HCT116 (cell line): ENCODE measurements around the gene PSTPIP1. TPM values are rescaled to one million over a fixed set of nuclear protein-coding genes. Genes with fewer than 3 reads are reported as not detected.
A peak's percentile ranks its signal among the peaks of the same experiment; 100 is the strongest.

ENCODE experiments used
- ATAC-seq: fragments of 200-7000 bp; cut with Tn5 transposase; 2 replicates; pipeline ENCODE4 v1.9.1; 2020; ENCODE audit warnings: mild to moderate bottlenecking, moderate library complexity
- BruUV-seq: library from RNA; stranded (reverse); fragments of 400-500 nt; replicated peaks from 2 replicates; lab custom pipeline; 2021; lab: Mats Ljungman, UMichigan
- CTCF ChIA-PET: fragments of 300-600 bp; sonication (Branson Sonifier 250); formaldehyde crosslinking; loops from one replicate; lab custom pipeline; 2021; ENCODE audit warnings: antibody characterized with exemption; lab: Charles Lee
- POLR2A ChIA-PET: fragments of 300-600, 350-600 bp; sonication (Branson Sonifier 250); formaldehyde crosslinking; loops from one replicate; lab custom pipeline; 2021; ENCODE audit warnings: antibody characterized with exemption; lab: Charles Lee
- RAD21 ChIA-PET, 2 experiments: fragments of 300-600 bp; sonication (Branson Sonifier 250); formaldehyde crosslinking; loops; one replicate each; lab custom pipeline; 2023; ENCODE audit warnings: low total read pairs in 2 of 2; ENCODE audit not compliant: uncharacterized antibody in 2 of 2, unreplicated experiment in 2 of 2, low non-redundant PET in 1 of 2; lab: Charles Lee
- DNase-seq: peaks from one replicate; pipeline ENCODE4 v3.0.0-alpha.2; 2010; ENCODE audit warnings: low read depth, low spot score
- H2AFZ ChIP-seq: fragments of 200-600 bp; shearing (Covaris generic), sonication (generic); 2 replicates; pipeline ENCODE4 v1.6.1; 2017; ENCODE audit warnings: low read depth, mixed run types, mixed read lengths, antibody characterized with exemption, low read length; ENCODE audit not compliant: poor library complexity, severe bottlenecking
- H3K27ac ChIP-seq: 2 replicates; pipeline ENCODE4 v1.5.1; 2012; ENCODE audit warnings: low read depth, low read length
- H3K27me3 ChIP-seq: fragments of 200-600 bp; sonication (generic); 2 replicates; pipeline ENCODE4 v1.6.1; 2016; ENCODE audit warnings: mixed run types, low read length, mixed read lengths; ENCODE audit not compliant: insufficient read depth
- H3K36me3 ChIP-seq, 2 experiments: fragments of 200-500 bp in 1 of 2; fragments of 200-600 bp in 1 of 2; sonication (Bioruptor generic) in 1 of 2; sonication (generic) in 1 of 2; 2 replicates each; pipeline versions ENCODE4 v1.5.1 to v1.6.1; 2014 to 2016; ENCODE audit warnings: low read length in 2 of 2, inconsistent platforms in 1 of 2, mixed read lengths in 1 of 2, mixed run types in 1 of 2; ENCODE audit not compliant: insufficient read depth in 2 of 2, control insufficient read depth in 1 of 2
- H3K4me1 ChIP-seq, 2 experiments: fragments of 200-600 bp in 1 of 2; sonication (generic) in 1 of 2; 2 replicates each; pipeline versions ENCODE4 v1.5.1 to v1.6.1; 2012 to 2017; ENCODE audit warnings: low read length in 2 of 2, inconsistent platforms in 1 of 2, mild to moderate bottlenecking in 1 of 2, mixed read lengths in 1 of 2, mixed run types in 1 of 2, moderate library complexity in 1 of 2; ENCODE audit not compliant: insufficient read depth in 2 of 2, control insufficient read depth in 1 of 2
- H3K4me2 ChIP-seq: fragments of 200-600 bp; sonication (generic); 2 replicates; pipeline ENCODE4 v1.6.1; 2017; ENCODE audit warnings: mixed run types, low read length, mixed read lengths
- H3K4me3 ChIP-seq, 2 experiments: fragments of 200-600 bp in 1 of 2; sonication (generic) in 1 of 2; replicated peaks in 1 of 2; 2 replicates each; pipeline ENCODE4 v1.5.1; 2011 to 2016; ENCODE audit warnings: low read length in 2 of 2, control low read depth in 1 of 2, low read depth in 1 of 2, mild to moderate bottlenecking in 1 of 2, mixed read lengths in 1 of 2, mixed run types in 1 of 2
- H3K79me2 ChIP-seq: fragments of 200-600 bp; sonication (generic); 2 replicates; pipeline ENCODE4 v1.6.1; 2017; ENCODE audit warnings: mild to moderate bottlenecking, mixed run types, low read length, moderate library complexity, mixed read lengths; ENCODE audit not compliant: insufficient read depth
- H3K9ac ChIP-seq: fragments of 200-600 bp; sonication (generic); 2 replicates; pipeline ENCODE4 v1.6.1; 2016; ENCODE audit warnings: low read length, mixed read lengths
- H3K9me2 ChIP-seq: fragments of 200-600 bp; sonication (generic), shearing (Covaris generic); 2 replicates; pipeline ENCODE4 v1.6.1; 2017; ENCODE audit warnings: mixed run types, mild to moderate bottlenecking, moderate library complexity; ENCODE audit not compliant: insufficient read depth
- H3K9me3 ChIP-seq, 2 experiments: fragments of 200-500 bp in 1 of 2; fragments of 200-600 bp in 1 of 2; sonication (Bioruptor generic) in 1 of 2; sonication (generic) in 1 of 2; 2 replicates each; pipeline ENCODE4 v1.6.1; 2014 to 2017; ENCODE audit warnings: low read length in 2 of 2, mixed read lengths in 2 of 2, inconsistent platforms in 1 of 2, low read depth in 1 of 2, mild to moderate bottlenecking in 1 of 2, mixed run types in 1 of 2, moderate library complexity in 1 of 2; ENCODE audit not compliant: control insufficient read depth in 1 of 2, insufficient read depth in 1 of 2
- H4K20me1 ChIP-seq: fragments of 200-600 bp; sonication (generic), shearing (Covaris generic); 2 replicates; pipeline ENCODE4 v1.6.1; 2017; ENCODE audit warnings: mixed run types, mild to moderate bottlenecking, moderate library complexity; ENCODE audit not compliant: insufficient read depth
- CBX3 ChIP-seq: IDR thresholded peaks from 2 replicates; pipeline ENCODE4 v1.6.1; 2012; ENCODE audit warnings: low read depth
- EZH2 ChIP-seq: fragments of 200-600 bp; sonication (generic); IDR thresholded peaks from 2 replicates; pipeline ENCODE4 v1.6.1; 2017; ENCODE audit warnings: antibody characterized with exemption, mixed run types
- EZH2phosphoT487 ChIP-seq: fragments of 200-600 bp; IDR thresholded peaks from 2 replicates; pipeline ENCODE4 v1.6.1; 2018; ENCODE audit warnings: antibody characterized with exemption, borderline replicate concordance
- FOSL1 ChIP-seq: IDR thresholded peaks from 2 replicates; pipeline ENCODE4 v1.6.1; 2012; ENCODE audit warnings: low read depth
- POLR2A ChIP-seq: IDR thresholded peaks from 2 replicates; pipeline ENCODE4 v1.7.0; 2011; ENCODE audit warnings: borderline replicate concordance; ENCODE audit not compliant: insufficient read depth, insufficient read length; ENCODE audit errors: extremely low read depth
- RAD21 ChIP-seq: IDR thresholded peaks from 2 replicates; pipeline ENCODE4 v1.6.1; 2012; ENCODE audit warnings: low read depth, mild to moderate bottlenecking
- SIN3A ChIP-seq: IDR thresholded peaks from 2 replicates; pipeline ENCODE4 v1.6.1; 2012; ENCODE audit warnings: low read depth
- SP1 ChIP-seq: IDR thresholded peaks from 2 replicates; pipeline ENCODE4 v1.6.1; 2012; ENCODE audit warnings: low read depth
- SRF ChIP-seq: IDR thresholded peaks from 2 replicates; pipeline ENCODE4 v1.6.1; 2012; ENCODE audit warnings: low read depth
- TCF7L2 ChIP-seq: IDR thresholded peaks from 2 replicates; pipeline ENCODE4 v1.7.0; 2011; ENCODE audit warnings: borderline replicate concordance, inconsistent platforms; ENCODE audit not compliant: insufficient read depth, insufficient read length; ENCODE audit errors: extremely low read depth
- ZFX ChIP-seq: fragments of 450-650 bp; IDR thresholded peaks from 2 replicates; pipeline ENCODE4 v1.6.1; 2017
- intact Hi-C: fragments of 100-400 bp; cut with micrococcal nuclease; formaldehyde crosslinking; loops from 2 replicates; pipeline ENCODE4 v1.10.0; 2022
- total RNA-seq: library from RNA; stranded (reverse); gene quantifications from one replicate; pipeline ENCODE4 v1.2.1, GENCODE V29; 2021; ENCODE audit not compliant: unreplicated experiment
- TF ChIP-seq, protein P1 (sequence below), 3 experiments: fragments of 200-600 bp in 1 of 3; sonication (generic) in 1 of 3; IDR thresholded peaks in 2 of 3; conservative IDR thresholded peaks in 1 of 3; 2 replicates each; pipeline ENCODE4 v1.5.1; 2012 to 2017; ENCODE audit warnings: low read depth in 2 of 3, low read length in 2 of 3, antibody characterized with exemption in 1 of 3, borderline replicate concordance in 1 of 3, control low read depth in 1 of 3, mild to moderate bottlenecking in 1 of 3, mixed read lengths in 1 of 3, mixed run types in 1 of 3, moderate library complexity in 1 of 3; ENCODE audit not compliant: insufficient read depth in 1 of 3

The PSTPIP1 gene
- total RNA-seq, 1 experiment from 2014 or later, result 0.79 TPM

GRCh38 chr15:76973362-76973743 lies 21.6 kb upstream of the PSTPIP1 start:
- H3K9me2 ChIP-seq, result no peaks in the 10 kb centered on the region
- peak; percentile 86 for ATAC-seq
- peak; percentile 22 for DNase-seq
- TF ChIP-seq ZFX, result no peak
- no peak for TF ChIP-seq POLR2A
- no peak for TF ChIP-seq SRF
- TF ChIP-seq, protein P1, sequence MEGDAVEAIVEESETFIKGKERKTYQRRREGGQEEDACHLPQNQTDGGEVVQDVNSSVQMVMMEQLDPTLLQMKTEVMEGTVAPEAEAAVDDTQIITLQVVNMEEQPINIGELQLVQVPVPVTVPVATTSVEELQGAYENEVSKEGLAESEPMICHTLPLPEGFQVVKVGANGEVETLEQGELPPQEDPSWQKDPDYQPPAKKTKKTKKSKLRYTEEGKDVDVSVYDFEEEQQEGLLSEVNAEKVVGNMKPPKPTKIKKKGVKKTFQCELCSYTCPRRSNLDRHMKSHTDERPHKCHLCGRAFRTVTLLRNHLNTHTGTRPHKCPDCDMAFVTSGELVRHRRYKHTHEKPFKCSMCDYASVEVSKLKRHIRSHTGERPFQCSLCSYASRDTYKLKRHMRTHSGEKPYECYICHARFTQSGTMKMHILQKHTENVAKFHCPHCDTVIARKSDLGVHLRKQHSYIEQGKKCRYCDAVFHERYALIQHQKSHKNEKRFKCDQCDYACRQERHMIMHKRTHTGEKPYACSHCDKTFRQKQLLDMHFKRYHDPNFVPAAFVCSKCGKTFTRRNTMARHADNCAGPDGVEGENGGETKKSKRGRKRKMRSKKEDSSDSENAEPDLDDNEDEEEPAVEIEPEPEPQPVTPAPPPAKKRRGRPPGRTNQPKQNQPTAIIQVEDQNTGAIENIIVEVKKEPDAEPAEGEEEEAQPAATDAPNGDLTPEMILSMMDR (IDR thresholded peaks at IDR 0.05 in 2 of 3, conservative IDR thresholded peaks at IDR 0.05 in 1 of 3; ENCODE audit: borderline replicate concordance in 1 of 3, insufficient read depth in 1 of 3, low read depth in 2 of 3, low read length in 2 of 3), result peak; percentile 44 to 79 (median 76); a peak in 5 of 6 replicates
- no peak for TF ChIP-seq CBX3
- TF ChIP-seq FOSL1, result no peak
- peak; percentile 68 for TF ChIP-seq RAD21
- H3K4me3 ChIP-seq, result no peak overlapping the region
- no peak overlapping the region for H2AFZ ChIP-seq
- no peaks in the 10 kb centered on the region for H3K36me3 ChIP-seq
- H3K9ac ChIP-seq, result no peak overlapping the region
- H3K4me2 ChIP-seq, result no peak overlapping the region
- H3K9me3 ChIP-seq, result no peaks in the 10 kb centered on the region
- ChIA-PET POLR2A (no interaction called here), RAD21 (interaction anchor here in 1 of 2 experiments (0.7 kb wide), 1 partner anchor 570 kb away, joined by 3 read pairs; no protein-coding TSS in a partner anchor), CTCF (interaction anchor here (0.9 to 1.8 kb wide), 6 partner anchors 13 to 660 kb away, joined by 3 to 9 read pairs (median 4); partner anchors contain the start of gene LINGO1)
- 0 out of 2 replicates have a peak, but pooled peaks cover 2% of the 10 kb centered on the region for H3K27me3 ChIP-seq
- H3K27ac ChIP-seq, result no peak overlapping the region
- no TSS peak for BruUV-seq
- no peaks in the 10 kb centered on the region for H3K79me2 ChIP-seq
- intact Hi-C loops, result no loop called here
- H3K4me1 ChIP-seq, result no peaks in the 10 kb centered on the region
- H4K20me1 ChIP-seq, result no peaks in the 10 kb centered on the region

GRCh38 chr15:76973906-76974305 lies 21.0 kb upstream of the PSTPIP1 start:
- ATAC-seq, result no peak
- Histone ChIP-seq H3K36me3 (no peaks in the 10 kb centered on the region), H3K9ac (no peak overlapping the region), H3K27ac (no peak overlapping the region), H3K9me2 (no peaks in the 10 kb centered on the region), H3K9me3 (no peaks in the 10 kb centered on the region), H3K27me3 (0 out of 2 replicates have a peak, but pooled peaks cover 2% of the 10 kb centered on the region), H3K4me3 (no peak overlapping the region), H2AFZ (no peak overlapping the region), H3K79me2 (no peaks in the 10 kb centered on the region), H3K4me2 (no peak overlapping the region), H3K4me1 (no peaks in the 10 kb centered on the region), H4K20me1 (no peaks in the 10 kb centered on the region)
- intact Hi-C loops, result no loop called here
- RAD21 ChIA-PET, result interaction anchor here in 1 of 2 experiments (0.7 kb wide), 1 partner anchor 569 kb away, joined by 3 read pairs; no protein-coding TSS in a partner anchor
- CTCF ChIA-PET, result interaction anchor here (0.9 to 1.8 kb wide), 6 partner anchors 13 to 659 kb away, joined by 3 to 9 read pairs (median 4); partner anchors contain the start of gene LINGO1
- DNase-seq, result no peak
- POLR2A ChIA-PET, result no interaction called here
- BruUV-seq, result no TSS peak
- TF ChIP-seq SIN3A (no peak), ZFX (no peak), TCF7L2 (no peak), SP1 (no peak), SRF (no peak), EZH2 (no peak), RAD21 (no peak), EZH2phosphoT487 (no peak)
- TF ChIP-seq, protein P1 (IDR thresholded peaks at IDR 0.05 in 2 of 3, conservative IDR thresholded peaks at IDR 0.05 in 1 of 3; ENCODE audit: borderline replicate concordance in 1 of 3, insufficient read depth in 1 of 3, low read depth in 2 of 3, low read length in 2 of 3), result no peak
